Fibroblast of gingiva (primary cell): ENCODE data around the gene PTPRN2.
A peak's percentile ranks its signal among the peaks of the same experiment; 100 is the strongest.
"Not testable (repeated sequence)": the region's sequence is repeated elsewhere in the genome, so short reads cannot be mapped to it uniquely, and the experiment has no call there.

Experiments used
- DNase-seq: peaks from one replicate; pipeline ENCODE4 v3.0.0-alpha.2; 2011; ENCODE audit warnings: low read depth

Gene PTPRN2

GRCh38 chr7:158166386-158167340, 421.0 kb downstream of the PTPRN2 start:
- DNase-seq: no peak

- DNase-seq: no peak
Measured at GRCh38 chr7:158165711-158166110, 421.9 kb downstream of the PTPRN2 start.

GRCh38 chr7:158164101-158165095, 423.2 kb downstream of the PTPRN2 start:
- no peak for DNase-seq

GRCh38 chr7:158161194-158161593, 426.4 kb downstream of the PTPRN2 start:
- DNase-seq: no peak

- no peak for DNase-seq
Measured at GRCh38 chr7:158160199-158160598, 427.4 kb downstream of the PTPRN2 start.

- no peak for DNase-seq
Measured at GRCh38 chr7:158157460-158157859, 430.2 kb downstream of the PTPRN2 start.

GRCh38 chr7:158151273-158151672, 436.4 kb downstream of the PTPRN2 start:
- peak; percentile 15 for DNase-seq

GRCh38 chr7:158150234-158150633, 437.4 kb downstream of the PTPRN2 start:
- DNase-seq: no peak

GRCh38 chr7:158147431-158147830, 440.2 kb downstream of the PTPRN2 start:
- DNase-seq: not testable (repeated sequence)

- DNase-seq: no peak
Measured at GRCh38 chr7:158145370-158145769, 442.3 kb downstream of the PTPRN2 start.

GRCh38 chr7:158143196-158144120, 444.2 kb downstream of the PTPRN2 start:
- no peak for DNase-seq

- DNase-seq: no peak
Measured at GRCh38 chr7:158142657-158143056, 445.0 kb downstream of the PTPRN2 start.

- DNase-seq: no peak
Measured at GRCh38 chr7:158141806-158142518, 445.7 kb downstream of the PTPRN2 start.

- no peak for DNase-seq
Measured at GRCh38 chr7:158141221-158141582, 446.4 kb downstream of the PTPRN2 start.

- no peak for DNase-seq
Measured at GRCh38 chr7:158140538-158141220, 446.9 kb downstream of the PTPRN2 start.

GRCh38 chr7:158139499-158139898, 448.1 kb downstream of the PTPRN2 start:
- no peak for DNase-seq

GRCh38 chr7:158138329-158138597, 449.4 kb downstream of the PTPRN2 start:
- DNase-seq: no peak

- no peak for DNase-seq
Measured at GRCh38 chr7:158137516-158138328, 449.9 kb downstream of the PTPRN2 start.

GRCh38 chr7:158135931-158136330, 451.7 kb downstream of the PTPRN2 start:
- no peak for DNase-seq

GRCh38 chr7:158134824-158135223, 452.8 kb downstream of the PTPRN2 start:
- DNase-seq: no peak
